ENCODE measurements around the gene GPR153. TPM values are rescaled to one million over a fixed set of nuclear protein-coding genes. Genes with fewer than 3 reads are reported as not detected.

Gene GPR153
- total RNA-seq, 1 donor: 4.0 TPM

GRCh38 chr1:6271554-6271953, 10.7 kb upstream of the GPR153 start:
- Histone ChIP-seq H3K36me3 (ENCODE audit: insufficient read depth, low read length) (no peaks in the 10 kb centered on the region), H2AFZ (ENCODE audit: low read length) (no peak overlapping the region), H4K20me1 (ENCODE audit: insufficient read depth, low read length) (peaks cover 6% of the 10 kb centered on the region), H3K4me1 (ENCODE audit: insufficient read depth, low read length) (peaks cover 15% of the 10 kb centered on the region), H3K4me2 (ENCODE audit: insufficient read depth, low read length) (no peak overlapping the region), H3K79me2 (ENCODE audit: insufficient read depth, low read length) (no peaks in the 10 kb centered on the region), H3K4me3 (ENCODE audit: insufficient read depth, low read length) (no peak overlapping the region), H3K9me3 (ENCODE audit: low read depth, low read length) (no peaks in the 10 kb centered on the region), H3K27me3 (ENCODE audit: insufficient read depth, low read length) (no peaks in the 10 kb centered on the region), H3K27ac (ENCODE audit: low read depth, low read length) (no peak overlapping the region)
- TF ChIP-seq, protein P1, sequence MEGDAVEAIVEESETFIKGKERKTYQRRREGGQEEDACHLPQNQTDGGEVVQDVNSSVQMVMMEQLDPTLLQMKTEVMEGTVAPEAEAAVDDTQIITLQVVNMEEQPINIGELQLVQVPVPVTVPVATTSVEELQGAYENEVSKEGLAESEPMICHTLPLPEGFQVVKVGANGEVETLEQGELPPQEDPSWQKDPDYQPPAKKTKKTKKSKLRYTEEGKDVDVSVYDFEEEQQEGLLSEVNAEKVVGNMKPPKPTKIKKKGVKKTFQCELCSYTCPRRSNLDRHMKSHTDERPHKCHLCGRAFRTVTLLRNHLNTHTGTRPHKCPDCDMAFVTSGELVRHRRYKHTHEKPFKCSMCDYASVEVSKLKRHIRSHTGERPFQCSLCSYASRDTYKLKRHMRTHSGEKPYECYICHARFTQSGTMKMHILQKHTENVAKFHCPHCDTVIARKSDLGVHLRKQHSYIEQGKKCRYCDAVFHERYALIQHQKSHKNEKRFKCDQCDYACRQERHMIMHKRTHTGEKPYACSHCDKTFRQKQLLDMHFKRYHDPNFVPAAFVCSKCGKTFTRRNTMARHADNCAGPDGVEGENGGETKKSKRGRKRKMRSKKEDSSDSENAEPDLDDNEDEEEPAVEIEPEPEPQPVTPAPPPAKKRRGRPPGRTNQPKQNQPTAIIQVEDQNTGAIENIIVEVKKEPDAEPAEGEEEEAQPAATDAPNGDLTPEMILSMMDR (IDR thresholded peaks at IDR 0.05; ENCODE audit: extremely low read depth, low read depth, low read length): no peak
- DNase-seq (ENCODE audit: insufficient read length, low spot score, missing footprints): no peak

DNA sequence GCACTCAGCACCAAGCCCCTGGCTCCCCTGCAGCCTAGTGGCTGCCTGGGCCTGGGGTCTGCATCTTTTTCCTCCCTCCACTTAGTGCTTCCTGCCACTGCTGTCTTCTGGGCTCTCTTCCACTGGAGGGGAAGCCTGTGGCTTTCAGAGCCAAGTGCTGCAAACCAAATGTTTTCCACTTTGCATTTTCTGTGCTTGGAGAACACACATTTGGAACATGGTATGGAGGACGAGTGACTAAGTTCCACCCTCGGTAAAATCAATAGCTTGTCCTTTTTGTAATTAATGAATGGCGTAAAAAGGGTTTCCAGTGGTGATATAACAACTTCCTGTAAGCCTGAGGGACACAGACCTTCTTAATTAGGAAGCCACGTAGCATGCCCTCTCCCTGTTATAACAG, 10.1 kb upstream of the GPR153 start:
- no peaks in the 10 kb centered on the region for H3K9me3 ChIP-seq (ENCODE audit: low read depth, low read length)
- no peak overlapping the region for H3K4me2 ChIP-seq (ENCODE audit: insufficient read depth, low read length)
- H2AFZ ChIP-seq (ENCODE audit: low read length): no peak overlapping the region
- H3K36me3 ChIP-seq (ENCODE audit: insufficient read depth, low read length): no peaks in the 10 kb centered on the region
- H3K4me3 ChIP-seq (ENCODE audit: insufficient read depth, low read length): no peak overlapping the region
- no peak overlapping the region for H3K27ac ChIP-seq (ENCODE audit: low read depth, low read length)
- TF ChIP-seq, protein P1 (IDR thresholded peaks at IDR 0.05; ENCODE audit: extremely low read depth, low read depth, low read length): no peak
- no peaks in the 10 kb centered on the region for H3K79me2 ChIP-seq (ENCODE audit: insufficient read depth, low read length)
- H3K4me1 ChIP-seq (ENCODE audit: insufficient read depth, low read length): peaks cover 10% of the 10 kb centered on the region
- no peak for DNase-seq (ENCODE audit: insufficient read length, low spot score, missing footprints)
- no peaks in the 10 kb centered on the region for H3K27me3 ChIP-seq (ENCODE audit: insufficient read depth, low read length)
- peaks cover 6% of the 10 kb centered on the region for H4K20me1 ChIP-seq (ENCODE audit: insufficient read depth, low read length)

- Histone ChIP-seq H4K20me1 (ENCODE audit: insufficient read depth, low read length) (peaks cover 6% of the 10 kb centered on the region), H2AFZ (ENCODE audit: low read length) (no peak overlapping the region), H3K4me3 (ENCODE audit: insufficient read depth, low read length) (no peak overlapping the region), H3K36me3 (ENCODE audit: insufficient read depth, low read length) (no peaks in the 10 kb centered on the region), H3K27ac (ENCODE audit: low read depth, low read length) (no peak overlapping the region), H3K9me3 (ENCODE audit: low read depth, low read length) (no peaks in the 10 kb centered on the region), H3K4me2 (ENCODE audit: insufficient read depth, low read length) (no peak overlapping the region), H3K79me2 (ENCODE audit: insufficient read depth, low read length) (no peaks in the 10 kb centered on the region), H3K27me3 (ENCODE audit: insufficient read depth, low read length) (no peaks in the 10 kb centered on the region), H3K4me1 (ENCODE audit: insufficient read depth, low read length) (peaks cover 7% of the 10 kb centered on the region)
- TF ChIP-seq, protein P1 (IDR thresholded peaks at IDR 0.05; ENCODE audit: extremely low read depth, low read depth, low read length): no peak
- no peak for DNase-seq (ENCODE audit: insufficient read length, low spot score, missing footprints)
Measured at GRCh38 chr1:6270401-6270800, 9.5 kb upstream of the GPR153 start.

DNA sequence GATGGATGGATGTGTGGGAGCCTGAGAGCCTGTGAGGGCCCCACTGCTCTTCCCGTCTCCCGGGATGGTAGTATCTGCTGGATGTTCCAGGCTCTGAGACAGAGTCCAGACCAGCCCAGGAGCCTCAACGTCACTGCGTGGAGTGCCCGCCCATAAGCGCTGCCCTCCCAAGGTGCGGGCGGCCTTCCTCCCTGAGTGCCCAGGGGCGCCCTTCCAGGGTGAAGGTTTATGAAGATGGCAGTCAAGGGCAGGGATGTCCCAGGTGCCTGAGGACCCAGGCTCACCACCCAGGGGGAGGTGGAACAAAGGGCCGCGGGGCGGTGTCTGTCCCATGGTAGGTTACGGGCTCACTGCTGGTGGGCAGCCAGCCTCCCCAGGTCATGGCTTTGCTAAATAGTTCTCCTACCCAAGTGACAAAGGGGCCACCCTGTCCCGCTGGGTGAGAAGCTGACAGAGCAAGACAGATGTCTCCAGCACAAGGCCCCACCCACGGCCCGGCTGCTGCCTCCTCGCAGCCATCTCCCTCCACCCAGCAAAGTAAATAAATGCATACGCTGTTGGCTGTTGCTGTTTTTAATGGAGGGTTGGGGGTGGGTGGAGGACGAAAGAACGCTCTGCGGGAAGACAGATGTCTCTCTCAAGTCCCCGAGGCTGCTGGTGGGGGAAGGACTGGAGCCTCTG, 9.0 kb upstream of the GPR153 start:
- no peaks in the 10 kb centered on the region for H3K79me2 ChIP-seq (ENCODE audit: insufficient read depth, low read length)
- no peak overlapping the region for H2AFZ ChIP-seq (ENCODE audit: low read length)
- peaks cover 7% of the 10 kb centered on the region for H3K4me1 ChIP-seq (ENCODE audit: insufficient read depth, low read length)
- TF ChIP-seq, protein P1 (IDR thresholded peaks at IDR 0.05; ENCODE audit: extremely low read depth, low read depth, low read length): no peak
- no peaks in the 10 kb centered on the region for H3K9me3 ChIP-seq (ENCODE audit: low read depth, low read length)
- DNase-seq (ENCODE audit: insufficient read length, low spot score, missing footprints): no peak
- no peaks in the 10 kb centered on the region for H3K36me3 ChIP-seq (ENCODE audit: insufficient read depth, low read length)
- H4K20me1 ChIP-seq (ENCODE audit: insufficient read depth, low read length): peaks cover 6% of the 10 kb centered on the region
- no peak overlapping the region for H3K4me3 ChIP-seq (ENCODE audit: insufficient read depth, low read length)
- H3K27me3 ChIP-seq (ENCODE audit: insufficient read depth, low read length): no peaks in the 10 kb centered on the region
- no peak overlapping the region for H3K4me2 ChIP-seq (ENCODE audit: insufficient read depth, low read length)
- no peak overlapping the region for H3K27ac ChIP-seq (ENCODE audit: low read depth, low read length)

Measured in osteoblast (primary cell).